ENCODE results near the gene GID4.

GID4 gene

GRCh38 chr17:18043491-18043890, 4.3 kb downstream of the GID4 start:
- DNase-seq (ENCODE audit: low spot score), result no peak

- DNase-seq (ENCODE audit: low spot score), result no peak
Observed at GRCh38 chr17:18044609-18045008, 5.4 kb downstream of the GID4 start.

GRCh38 chr17:18045691-18046350, 6.6 kb downstream of the GID4 start:
- no peak for DNase-seq (ENCODE audit: low spot score)

GRCh38 chr17:18055597-18055996, 16.4 kb downstream of the GID4 start:
- DNase-seq (ENCODE audit: low spot score), result no peak

GRCh38 chr17:18056214-18056613, 17.0 kb downstream of the GID4 start:
- no peak for DNase-seq (ENCODE audit: low spot score)

GRCh38 chr17:18059283-18059682, 20.1 kb downstream of the GID4 start:
- no peak for DNase-seq (ENCODE audit: low spot score)

- no peak for DNase-seq (ENCODE audit: low spot score)
Observed at GRCh38 chr17:18064053-18064452, 24.8 kb downstream of the GID4 start.

- DNase-seq (ENCODE audit: low spot score), result no peak
Observed at GRCh38 chr17:18065546-18065945, 26.3 kb downstream of the GID4 start.

- no peak for DNase-seq (ENCODE audit: low spot score)
Observed at GRCh38 chr17:18066866-18067265, 27.7 kb downstream of the GID4 start.

- DNase-seq (ENCODE audit: low spot score), result no peak
Observed at GRCh38 chr17:18069101-18069500, 29.9 kb downstream of the GID4 start.

- no peak for DNase-seq (ENCODE audit: low spot score)
Observed at GRCh38 chr17:18070861-18071340, 31.7 kb downstream of the GID4 start.

GRCh38 chr17:18071751-18072150, 32.5 kb downstream of the GID4 start:
- DNase-seq (ENCODE audit: low spot score), result no peak

GRCh38 chr17:18074566-18075272, 35.5 kb downstream of the GID4 start:
- no peak for DNase-seq (ENCODE audit: low spot score)

GRCh38 chr17:18076936-18077335, 37.7 kb downstream of the GID4 start:
- no peak for DNase-seq (ENCODE audit: low spot score)

- no peak for DNase-seq (ENCODE audit: low spot score)
Observed at GRCh38 chr17:18079543-18079942, 40.3 kb downstream of the GID4 start.

- no peak for DNase-seq (ENCODE audit: low spot score)
Observed at GRCh38 chr17:18084256-18084655, 45.0 kb downstream of the GID4 start.

- peak; percentile 97 for DNase-seq (ENCODE audit: low spot score)
Observed at GRCh38 chr17:18087610-18088491, 48.6 kb downstream of the GID4 start, which contains the start of gene DRG2. Gene DRG2, plus strand, starts transcription at chr17:18087948. Its CDS starts 76 bp downstream, at chr17:18088024.

GRCh38 chr17:18089613-18090012, 50.4 kb downstream of the GID4 start:
- DNase-seq (ENCODE audit: low spot score), result no peak

- no peak for DNase-seq (ENCODE audit: low spot score)
Observed at GRCh38 chr17:18093616-18094408, 54.6 kb downstream of the GID4 start.

- no peak for DNase-seq (ENCODE audit: low spot score)
Observed at GRCh38 chr17:18094409-18094807, 55.2 kb downstream of the GID4 start.

GRCh38 chr17:18099516-18099915, 60.3 kb downstream of the GID4 start:
- DNase-seq (ENCODE audit: low spot score), result no peak

- DNase-seq (ENCODE audit: low spot score), result no peak
Observed at GRCh38 chr17:18100616-18101015, 61.4 kb downstream of the GID4 start.

All from left forelimb (tissue), 1 donor.